GM18499 (cell line): ENCODE data around the gene AGAP1.

Source experiments
- ATAC-seq: cut with Tn5 transposase; IDR thresholded peaks from one replicate; pipeline ENCODE4 v1.9.1; 2021; ENCODE audit warnings: moderate number of reproducible peaks; ENCODE audit not compliant: insufficient read depth, unreplicated experiment

AGAP1 gene

DNA sequence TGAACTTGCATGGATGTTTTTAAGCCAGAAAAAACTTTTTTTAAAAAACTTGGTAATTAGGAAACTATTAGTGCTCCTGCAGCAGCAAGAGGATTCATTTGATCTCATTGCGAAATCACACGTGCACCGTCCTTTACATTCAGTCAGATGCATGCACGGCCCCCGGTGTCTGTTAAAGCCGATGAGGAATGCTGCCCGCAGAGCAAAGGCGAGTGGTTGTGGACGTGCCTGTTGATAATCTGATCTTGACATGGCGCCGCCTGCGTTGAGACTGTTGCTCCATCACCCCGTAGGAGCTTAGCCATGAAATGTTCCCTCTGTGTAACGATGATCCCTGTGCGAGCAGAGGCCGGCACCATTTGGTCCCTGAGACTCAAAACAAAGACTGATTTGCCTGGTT is 374.4 kb downstream of the AGAP1 start:
- ATAC-seq: no peak

GRCh38 chr2:235868645-235869044 is 374.8 kb downstream of the AGAP1 start:
- no peak for ATAC-seq

DNA sequence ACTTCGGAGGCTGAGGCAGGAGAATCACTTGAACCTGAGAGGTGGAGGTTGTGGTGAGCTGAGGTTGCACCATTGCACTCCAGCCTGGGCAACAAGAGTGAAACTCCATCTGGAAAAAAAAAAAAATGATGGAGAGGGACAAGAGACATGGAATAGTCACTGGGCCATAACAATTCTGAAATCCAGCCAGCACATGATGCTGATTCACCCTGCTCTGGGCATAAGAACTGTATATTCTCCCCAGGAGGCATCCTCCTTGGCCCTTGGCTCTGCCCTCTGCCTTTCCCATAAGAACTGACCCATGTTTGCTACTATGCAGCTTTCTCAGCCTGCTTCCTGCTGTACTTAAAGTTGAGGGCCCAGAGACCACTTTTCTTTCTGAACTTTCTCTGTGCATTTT is 376.7 kb downstream of the AGAP1 start:
- no peak for ATAC-seq

- ATAC-seq: no peak
These were observed 382.3 kb downstream of the AGAP1 start for GRCh38 chr2:235876099-235876679.

DNA sequence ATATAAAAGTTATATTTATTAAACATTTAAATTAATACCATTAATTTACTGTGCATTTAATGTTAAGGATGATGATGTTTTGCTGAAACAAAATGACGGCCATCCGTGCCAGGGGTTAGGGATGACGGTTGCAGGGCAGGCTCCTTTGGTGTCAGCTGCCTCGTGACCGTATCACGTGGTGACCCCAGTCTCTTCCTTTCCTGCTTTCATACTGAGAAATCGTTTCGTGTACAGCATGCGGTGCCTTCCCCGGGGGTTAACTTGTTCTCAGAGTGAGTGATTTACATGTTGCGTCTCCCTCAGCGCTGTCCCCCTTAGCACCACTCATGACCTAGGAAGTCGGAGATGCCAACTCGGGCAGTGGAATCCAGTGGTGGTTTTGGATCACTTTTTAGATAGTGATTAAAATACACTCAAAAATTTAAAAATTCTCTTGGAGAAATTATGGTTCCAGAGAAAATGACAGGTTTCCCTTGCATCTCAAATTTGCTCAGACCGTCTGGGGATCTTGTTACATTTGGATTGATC is 383.5 kb downstream of the AGAP1 start:
- no peak for ATAC-seq

DNA sequence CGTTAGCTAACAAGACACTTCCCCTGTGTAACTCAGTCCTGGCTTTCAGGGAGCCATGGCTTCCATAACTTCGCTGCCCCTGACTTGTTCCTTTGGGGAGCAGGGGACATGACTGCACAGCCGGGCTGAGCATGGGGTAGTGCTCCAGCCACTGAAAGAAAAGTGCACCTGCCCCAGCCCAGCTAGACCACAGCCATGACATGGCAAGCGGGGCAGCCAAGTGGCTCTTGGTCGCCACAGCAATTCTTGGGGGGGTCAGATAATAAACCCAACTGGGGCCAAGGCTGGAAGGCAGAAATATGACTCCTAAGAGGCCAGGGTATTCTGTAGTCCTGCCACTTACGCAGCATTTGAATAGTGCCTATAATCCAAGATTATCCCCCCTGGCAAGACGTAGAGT is 385.3 kb downstream of the AGAP1 start:
- ATAC-seq: no peak

DNA sequence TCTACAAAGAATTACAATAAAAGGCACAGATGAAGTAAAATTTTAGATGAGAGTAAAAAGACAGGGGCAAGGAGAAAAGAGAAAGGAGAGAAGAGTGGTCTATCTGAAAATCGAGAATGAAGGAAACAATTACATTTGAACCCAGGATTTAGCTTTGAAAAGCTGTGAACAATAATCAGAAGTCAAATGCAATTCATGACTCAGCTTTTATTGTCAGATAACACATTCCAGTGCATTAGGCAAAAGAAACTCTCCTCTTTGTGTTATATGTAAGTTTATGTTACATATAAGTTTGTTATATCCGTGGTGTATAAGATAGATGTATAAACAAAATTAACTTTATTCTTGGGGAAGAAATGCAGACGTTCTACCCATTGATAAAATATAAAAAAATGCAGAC is 389.8 kb downstream of the AGAP1 start:
- no peak for ATAC-seq

- no peak for ATAC-seq
These were observed 395.4 kb downstream of the AGAP1 start for GRCh38 chr2:235889302-235889630.

DNA sequence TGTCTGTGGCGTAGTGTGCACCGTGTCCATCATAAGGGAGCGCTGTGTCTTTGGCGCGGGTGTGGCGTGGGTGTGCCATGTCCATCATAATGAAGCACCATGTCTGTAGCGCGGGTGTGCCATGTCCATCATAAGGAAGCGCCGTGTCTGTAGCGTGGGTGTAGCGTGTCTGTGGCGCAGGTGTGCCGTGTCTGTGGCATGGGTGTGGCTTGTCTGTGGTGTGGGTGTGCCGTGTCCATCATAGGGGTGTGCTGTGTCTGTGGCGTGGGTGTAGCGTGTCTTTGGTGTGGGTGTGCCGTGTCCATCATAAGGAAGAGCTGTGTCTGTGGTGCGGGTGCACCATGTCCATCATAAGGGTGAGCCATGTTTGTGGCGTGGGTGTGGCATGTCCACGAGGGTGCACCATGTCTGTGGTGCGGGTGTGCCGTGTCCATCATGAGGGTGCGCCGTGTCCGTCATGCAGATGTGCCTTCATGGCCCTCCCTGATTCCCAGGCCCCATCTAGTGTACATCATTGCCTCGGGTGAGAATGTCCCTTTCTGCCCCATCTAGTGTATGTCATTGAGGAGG is 399.4 kb downstream of the AGAP1 start:
- ATAC-seq: no peak

DNA sequence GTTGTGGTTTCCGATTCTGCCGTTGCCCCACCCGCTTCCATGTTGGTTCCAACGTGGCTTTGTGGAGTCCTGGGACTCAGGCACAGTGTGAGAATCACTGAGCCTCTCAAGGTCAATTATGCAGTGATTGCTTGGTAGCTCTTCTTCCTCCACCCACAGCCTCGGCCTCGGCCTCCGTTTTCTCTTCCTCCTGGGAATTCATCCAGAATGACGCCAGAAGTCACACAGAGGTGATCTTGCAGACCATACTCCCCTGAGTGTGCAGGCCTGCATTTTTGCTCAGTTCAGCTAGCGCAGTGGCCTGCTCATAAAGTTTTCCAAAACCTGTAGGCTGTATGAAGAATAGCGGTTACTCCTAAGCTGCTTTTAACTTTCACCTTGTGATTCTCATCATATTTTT is 401.0 kb downstream of the AGAP1 start:
- ATAC-seq: no peak

GRCh38 chr2:235896061-235896460 is 402.2 kb downstream of the AGAP1 start:
- ATAC-seq: no peak

- no peak for ATAC-seq
These were observed 404.1 kb downstream of the AGAP1 start for GRCh38 chr2:235897992-235898391.

GRCh38 chr2:235898766-235899165 is 404.9 kb downstream of the AGAP1 start:
- no peak for ATAC-seq

DNA sequence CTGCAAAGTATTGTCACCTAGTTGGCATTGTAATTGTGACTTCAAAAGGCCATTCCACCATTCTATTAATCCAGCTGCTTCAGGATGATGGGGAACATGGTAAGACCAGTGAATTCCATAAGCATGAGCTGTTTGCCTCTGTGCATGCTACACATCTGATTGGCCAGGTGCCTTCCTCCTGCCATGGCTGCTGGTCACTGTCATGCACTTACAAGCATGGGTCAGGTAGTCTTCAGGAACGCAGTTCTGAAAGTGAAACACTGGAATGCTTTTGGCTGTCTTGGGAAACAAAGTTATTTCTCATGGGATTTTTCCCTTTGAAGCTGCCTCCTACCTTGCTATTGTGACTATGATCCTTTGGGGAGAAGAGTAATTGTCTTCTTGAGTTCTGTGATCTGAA is 406.8 kb downstream of the AGAP1 start:
- no peak for ATAC-seq

DNA sequence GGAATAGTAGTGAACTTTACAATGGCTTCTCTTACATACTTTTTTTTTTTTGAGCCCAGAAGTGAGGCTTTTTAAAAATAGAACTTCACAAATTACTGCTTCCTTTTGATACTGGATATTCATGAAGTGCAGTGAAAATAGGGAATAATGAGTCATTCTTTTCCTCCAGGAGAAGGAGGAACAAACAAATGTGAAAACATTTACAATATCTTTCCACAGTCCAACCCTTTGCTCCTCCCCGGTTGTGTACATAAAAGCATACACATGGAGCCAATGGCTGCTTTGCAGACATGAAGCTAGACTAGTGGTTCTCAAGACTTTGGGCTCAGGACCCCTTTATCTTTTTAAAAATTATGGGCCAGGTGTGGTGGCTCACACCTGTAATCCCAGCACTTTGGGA is 407.4 kb downstream of the AGAP1 start:
- no peak for ATAC-seq

GRCh38 chr2:235903782-235904584 is 410.1 kb downstream of the AGAP1 start:
- no peak for ATAC-seq

DNA sequence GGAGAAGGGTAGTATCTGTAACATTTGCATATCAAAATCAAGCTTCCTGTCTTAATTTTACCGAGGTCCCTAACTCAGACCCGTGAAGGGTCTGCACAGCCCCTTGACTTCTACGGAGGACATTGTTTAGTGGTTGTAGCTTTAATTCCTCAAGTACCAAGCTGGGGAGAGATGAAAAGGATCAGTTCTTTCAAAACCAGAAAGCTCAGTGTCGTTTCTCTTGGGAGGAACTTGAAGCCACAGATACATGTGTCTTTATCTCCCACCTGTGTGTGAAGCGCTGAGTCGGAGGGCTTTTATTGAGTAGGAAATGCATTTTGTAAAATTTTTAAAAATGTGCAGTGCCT is 410.7 kb downstream of the AGAP1 start:
- no peak for ATAC-seq

GRCh38 chr2:235908826-235909225 is 415.0 kb downstream of the AGAP1 start:
- peak; percentile 67 for ATAC-seq

DNA sequence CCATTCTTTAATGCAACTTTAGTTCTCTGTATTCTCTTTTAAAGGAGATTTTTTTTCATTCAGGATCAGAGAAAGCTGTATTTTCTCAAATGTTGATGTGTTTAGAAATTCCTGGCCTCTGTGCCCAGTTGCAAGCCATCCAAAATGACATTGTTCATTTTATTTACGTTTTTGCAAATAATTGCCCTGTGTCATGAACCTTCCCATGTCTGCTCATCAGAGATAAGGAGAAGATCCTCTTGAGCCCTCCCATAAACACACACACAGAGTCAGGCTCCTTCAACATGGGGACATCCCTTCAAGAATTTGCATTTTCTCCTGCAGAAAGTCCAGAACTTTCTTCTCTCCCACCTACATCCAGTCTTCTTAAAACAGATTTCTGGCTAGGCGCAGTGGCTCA is 415.5 kb downstream of the AGAP1 start:
- no peak for ATAC-seq

GRCh38 chr2:235910067-235910466 is 416.2 kb downstream of the AGAP1 start:
- no peak for ATAC-seq

GRCh38 chr2:235911125-235911524 is 417.3 kb downstream of the AGAP1 start:
- ATAC-seq: no peak
